Stimulated activated CD4-positive, alpha-beta T cell treated with anti-CD3 and anti-CD28 coated beads, Interleukin-2, amount 100 ng/mL, for 24 hours (primary cell): ENCODE results near the gene RIT2.

Experiments used
- DNase-seq, 2 donors: peaks; one replicate each; pipeline ENCODE4 v3.0.0-alpha.2; 2020

RIT2 gene

GRCh38 chr18:42920621-42921020, 194.9 kb downstream of the RIT2 start:
- DNase-seq, result no peak

- no peak for DNase-seq
Measured at GRCh38 chr18:42915299-42915698, 200.2 kb downstream of the RIT2 start.

- DNase-seq, result no peak
Measured at GRCh38 chr18:42914476-42914875, 201.0 kb downstream of the RIT2 start.

GRCh38 chr18:42909095-42909494, 206.4 kb downstream of the RIT2 start:
- no peak for DNase-seq

GRCh38 chr18:42906761-42907160, 208.7 kb downstream of the RIT2 start:
- DNase-seq, result no peak

GRCh38 chr18:42901161-42901560, 214.3 kb downstream of the RIT2 start:
- no peak for DNase-seq

- DNase-seq, result no peak
Measured at GRCh38 chr18:42893977-42894376, 221.5 kb downstream of the RIT2 start.

GRCh38 chr18:42892181-42892580, 223.3 kb downstream of the RIT2 start:
- DNase-seq, result no peak

GRCh38 chr18:42891705-42892104, 223.8 kb downstream of the RIT2 start:
- DNase-seq, result no peak

GRCh38 chr18:42883169-42883568, 232.3 kb downstream of the RIT2 start:
- DNase-seq, result no peak

- no peak for DNase-seq
Measured at GRCh38 chr18:42882122-42882521, 233.4 kb downstream of the RIT2 start.

- no peak for DNase-seq
Measured at GRCh38 chr18:42872838-42873237, 242.6 kb downstream of the RIT2 start.

GRCh38 chr18:42864876-42865275, 250.6 kb downstream of the RIT2 start:
- DNase-seq, result no peak

GRCh38 chr18:42861271-42861670, 254.2 kb downstream of the RIT2 start:
- no peak for DNase-seq

- DNase-seq, result no peak
Measured at GRCh38 chr18:42860548-42860947, 254.9 kb downstream of the RIT2 start.

- no peak for DNase-seq
Measured at GRCh38 chr18:42860011-42860410, 255.5 kb downstream of the RIT2 start.

GRCh38 chr18:42854558-42854957, 260.9 kb downstream of the RIT2 start:
- no peak for DNase-seq

- no peak for DNase-seq
Measured at GRCh38 chr18:42850174-42851083, 265.1 kb downstream of the RIT2 start.

- DNase-seq, result no peak
Measured at GRCh38 chr18:42839408-42839807, 276.1 kb downstream of the RIT2 start.

- DNase-seq, result no peak
Measured at GRCh38 chr18:42838546-42839145, 276.8 kb downstream of the RIT2 start.

GRCh38 chr18:42830936-42831335, 284.5 kb downstream of the RIT2 start:
- no peak for DNase-seq

- no peak for DNase-seq
Measured at GRCh38 chr18:42828881-42829280, 286.6 kb downstream of the RIT2 start.

GRCh38 chr18:42824178-42824577, 291.3 kb downstream of the RIT2 start:
- DNase-seq, result no peak

GRCh38 chr18:42822711-42823110, 292.8 kb downstream of the RIT2 start:
- DNase-seq, result no peak

- DNase-seq, result no peak
Measured at GRCh38 chr18:42821492-42821891, 294.0 kb downstream of the RIT2 start.
